ENCODE results near the gene RBP3. TPM values are rescaled to one million over a fixed set of nuclear protein-coding genes. Genes with fewer than 3 reads are reported as not detected.
A peak's percentile ranks its signal among the peaks of the same experiment; 100 is the strongest.

The RBP3 gene
- total RNA-seq, 1 donor from 2014 or later, result not detected

- Mint-ChIP-seq H3K27me3 (ENCODE audit: unreplicated experiment) (peaks cover 21% of the 10 kb centered on the region), H3K4me3 (ENCODE audit: unreplicated experiment) (no peak overlapping the region), H3K27ac (ENCODE audit: unreplicated experiment) (peak overlapping the region; percentile 28)
Observed at GRCh38 chr10:47379445-47379785, 31.3 kb downstream of the RBP3 start.

GRCh38 chr10:47379901-47380300, 31.7 kb downstream of the RBP3 start:
- Mint-ChIP-seq H3K4me3 (ENCODE audit: unreplicated experiment) (peak overlapping the region; percentile 45), H3K27ac (ENCODE audit: unreplicated experiment) (peak overlapping the region; percentile 2), H3K4me1 (ENCODE audit: low read depth, unreplicated experiment) (peaks cover 41% of the 10 kb centered on the region), H3K36me3 (ENCODE audit: unreplicated experiment) (peaks cover 7% of the 10 kb centered on the region), H3K9me3 (ENCODE audit: unreplicated experiment) (peaks cover 20% of the 10 kb centered on the region), H3K27me3 (ENCODE audit: unreplicated experiment) (peaks cover 21% of the 10 kb centered on the region)
- DNase-seq, result no peak
- no peak for TF ChIP-seq CTCF (IDR thresholded peaks at IDR 0.05; ENCODE audit: partially characterized antibody, unreplicated experiment)

More at GRCh38 chr10:47379445-47379785, 31.3 kb downstream of the RBP3 start:
- peaks cover 7% of the 10 kb centered on the region for H3K36me3 Mint-ChIP-seq (ENCODE audit: unreplicated experiment)
- peaks cover 18% of the 10 kb centered on the region for H3K9me3 Mint-ChIP-seq (ENCODE audit: unreplicated experiment)
- TF ChIP-seq CTCF (IDR thresholded peaks at IDR 0.05; ENCODE audit: partially characterized antibody, unreplicated experiment), result no peak
- peaks cover 39% of the 10 kb centered on the region for H3K4me1 Mint-ChIP-seq (ENCODE audit: low read depth, unreplicated experiment)
- DNase-seq, result no peak

GRCh38 chr10:47380341-47381102, 32.4 kb downstream of the RBP3 start:
- TF ChIP-seq CTCF (IDR thresholded peaks at IDR 0.05; ENCODE audit: partially characterized antibody, unreplicated experiment), result no peak
- Mint-ChIP-seq H3K4me1 (ENCODE audit: low read depth, unreplicated experiment) (peaks cover 42% of the 10 kb centered on the region), H3K27me3 (ENCODE audit: unreplicated experiment) (peaks cover 21% of the 10 kb centered on the region), H3K4me3 (ENCODE audit: unreplicated experiment) (no peak overlapping the region), H3K9me3 (ENCODE audit: unreplicated experiment) (peaks cover 20% of the 10 kb centered on the region), H3K27ac (ENCODE audit: unreplicated experiment) (peak overlapping the region; percentile 2), H3K36me3 (ENCODE audit: unreplicated experiment) (peaks cover 7% of the 10 kb centered on the region)
- no peak for DNase-seq

- peaks cover 21% of the 10 kb centered on the region for H3K27me3 Mint-ChIP-seq (ENCODE audit: unreplicated experiment)
- H3K9me3 Mint-ChIP-seq (ENCODE audit: unreplicated experiment), result peaks cover 22% of the 10 kb centered on the region
- H3K4me1 Mint-ChIP-seq (ENCODE audit: low read depth, unreplicated experiment), result peaks cover 40% of the 10 kb centered on the region
- peaks cover 7% of the 10 kb centered on the region for H3K36me3 Mint-ChIP-seq (ENCODE audit: unreplicated experiment)
- H3K4me3 Mint-ChIP-seq (ENCODE audit: unreplicated experiment), result no peak overlapping the region
- H3K27ac Mint-ChIP-seq (ENCODE audit: unreplicated experiment), result no peak overlapping the region
- DNase-seq, result no peak
- no peak for TF ChIP-seq CTCF (IDR thresholded peaks at IDR 0.05; ENCODE audit: partially characterized antibody, unreplicated experiment)
Observed at GRCh38 chr10:47381103-47381395, 32.9 kb downstream of the RBP3 start.

Data from glutamatergic neuron (in vitro differentiated cells).